ENCODE results near the gene TM4SF1.
"Not testable (repeated sequence)": the region's sequence is repeated elsewhere in the genome, so short reads cannot be mapped to it uniquely, and the experiment has no call there.

The TM4SF1 gene

GRCh38 chr3:149339931-149340309 is 37.5 kb downstream of the TM4SF1 start:
- Histone ChIP-seq H2BK5ac (ENCODE audit: low read depth, low read length, poor library complexity, severe bottlenecking) (no peak overlapping the region), H2AK5ac (ENCODE audit: low read length, severe bottlenecking) (no peak overlapping the region), H3K23ac (ENCODE audit: low read length in 2 of 2) (no peak overlapping the region), H3K14ac (ENCODE audit: low read length in 2 of 2) (no peak overlapping the region), H3K4me1 (ENCODE audit: control insufficient read depth, insufficient read depth, low read depth, low read length) (peaks cover 7% of the 10 kb centered on the region), H3K9me3 (ENCODE audit: control insufficient read depth, low read length) (no peaks in the 10 kb centered on the region), H3K27me3 (ENCODE audit: control insufficient read depth in 1 of 2, insufficient read depth in 1 of 2, low read length in 2 of 2) (no peaks in the 10 kb centered on the region), H3K36me3 (ENCODE audit: control insufficient read depth in 1 of 2, insufficient read depth in 2 of 2, low read depth in 1 of 2, low read length in 2 of 2) (no peaks in the 10 kb centered on the region), H3K9ac (ENCODE audit: low read length) (peak overlapping the region; percentile 84), H3K79me1 (replicated peaks; ENCODE audit: low read length, poor library complexity, severe bottlenecking) (no peaks in the 10 kb centered on the region), H2BK120ac (ENCODE audit: low read depth, low read length) (no peak overlapping the region), H3K27ac (ENCODE audit: low read length, poor library complexity, severe bottlenecking) (peak overlapping the region; percentile 100), H3K4me2 (ENCODE audit: low read length, poor library complexity, severe bottlenecking) (no peak overlapping the region), H4K91ac (ENCODE audit: low read length) (no peak overlapping the region), H2BK12ac (ENCODE audit: low read length in 2 of 2) (no peak overlapping the region), H2AFZ (ENCODE audit: low read depth, low read length) (no peak overlapping the region), H3K4me3 (ENCODE audit: insufficient read depth in 1 of 2, low read depth in 1 of 2, low read length in 2 of 2) (peak overlapping the region in 1 of 2 experiments; percentile 17), H3K4ac (ENCODE audit: low read depth in 1 of 2, low read length in 2 of 2) (no peak overlapping the region), H3K18ac (ENCODE audit: low read depth in 1 of 2, low read length in 2 of 2) (no peak overlapping the region), H4K8ac (ENCODE audit: low read length) (peak overlapping the region; percentile 53), H2BK15ac (ENCODE audit: low read depth, poor library complexity, severe bottlenecking) (no peak overlapping the region)
- DNase-seq = peak; percentile 88
- whole genome bisulfite sequencing = 5% methylated on average over 4 of the region's 5 CpGs

GRCh38 chr3:149337486-149337885 is 40.0 kb downstream of the TM4SF1 start:
- H3K79me1 ChIP-seq (replicated peaks; ENCODE audit: low read length, poor library complexity, severe bottlenecking); H2BK5ac ChIP-seq (ENCODE audit: low read depth, low read length, poor library complexity, severe bottlenecking); H4K91ac ChIP-seq (ENCODE audit: low read length); H3K4me1 ChIP-seq (ENCODE audit: control insufficient read depth, insufficient read depth, low read depth, low read length); H3K36me3 ChIP-seq (ENCODE audit: control insufficient read depth in 1 of 2, insufficient read depth in 2 of 2, low read depth in 1 of 2, low read length in 2 of 2); H3K14ac ChIP-seq (ENCODE audit: low read length in 2 of 2); H3K9me3 ChIP-seq (ENCODE audit: control insufficient read depth, low read length); H2AK5ac ChIP-seq (ENCODE audit: low read length, severe bottlenecking); H4K8ac ChIP-seq (ENCODE audit: low read length); H3K27ac ChIP-seq (ENCODE audit: low read length, poor library complexity, severe bottlenecking); H2AFZ ChIP-seq (ENCODE audit: low read depth, low read length); H3K4me3 ChIP-seq (ENCODE audit: insufficient read depth in 1 of 2, low read depth in 1 of 2, low read length in 2 of 2); H2BK120ac ChIP-seq (ENCODE audit: low read depth, low read length); H3K27me3 ChIP-seq (ENCODE audit: control insufficient read depth in 1 of 2, insufficient read depth in 1 of 2, low read length in 2 of 2); H3K18ac ChIP-seq (ENCODE audit: low read depth in 1 of 2, low read length in 2 of 2); DNase-seq; H2BK15ac ChIP-seq (ENCODE audit: low read depth, poor library complexity, severe bottlenecking); H3K23ac ChIP-seq (ENCODE audit: low read length in 2 of 2); H2BK12ac ChIP-seq (ENCODE audit: low read length in 2 of 2); H3K4ac ChIP-seq (ENCODE audit: low read depth in 1 of 2, low read length in 2 of 2); H3K9ac ChIP-seq (ENCODE audit: low read length); H3K4me2 ChIP-seq (ENCODE audit: low read length, poor library complexity, severe bottlenecking): not testable (repeated sequence)
- WGBS = no CpG with 5 or more reads among the region's 1 CpG

GRCh38 chr3:149336925-149337324 is 40.5 kb downstream of the TM4SF1 start:
- Histone ChIP-seq H4K8ac (ENCODE audit: low read length) (peak overlapping the region; percentile 62), H3K4me2 (ENCODE audit: low read length, poor library complexity, severe bottlenecking) (no peak overlapping the region), H3K23ac (ENCODE audit: low read length in 2 of 2) (no peak overlapping the region), H4K91ac (ENCODE audit: low read length) (no peak overlapping the region), H3K14ac (ENCODE audit: low read length in 2 of 2) (no peak overlapping the region), H3K9me3 (ENCODE audit: control insufficient read depth, low read length) (no peaks in the 10 kb centered on the region), H2AK5ac (ENCODE audit: low read length, severe bottlenecking) (peak overlapping the region; percentile 77), H3K4me1 (ENCODE audit: control insufficient read depth, insufficient read depth, low read depth, low read length) (peaks cover 3% of the 10 kb centered on the region), H2BK15ac (ENCODE audit: low read depth, poor library complexity, severe bottlenecking) (no peak overlapping the region), H2BK5ac (ENCODE audit: low read depth, low read length, poor library complexity, severe bottlenecking) (no peak overlapping the region), H3K27me3 (ENCODE audit: control insufficient read depth in 1 of 2, insufficient read depth in 1 of 2, low read length in 2 of 2) (no peaks in the 10 kb centered on the region), H3K9ac (ENCODE audit: low read length) (no peak overlapping the region), H2BK12ac (ENCODE audit: low read length in 2 of 2) (no peak overlapping the region), H3K27ac (ENCODE audit: low read length, poor library complexity, severe bottlenecking) (no peak overlapping the region), H3K79me1 (replicated peaks; ENCODE audit: low read length, poor library complexity, severe bottlenecking) (no peaks in the 10 kb centered on the region), H2AFZ (ENCODE audit: low read depth, low read length) (no peak overlapping the region), H2BK120ac (ENCODE audit: low read depth, low read length) (no peak overlapping the region), H3K4ac (ENCODE audit: low read depth in 1 of 2, low read length in 2 of 2) (no peak overlapping the region), H3K18ac (ENCODE audit: low read depth in 1 of 2, low read length in 2 of 2) (peak overlapping the region in 1 of 2 experiments; percentile 59), H3K36me3 (ENCODE audit: control insufficient read depth in 1 of 2, insufficient read depth in 2 of 2, low read depth in 1 of 2, low read length in 2 of 2) (no peaks in the 10 kb centered on the region), H3K4me3 (ENCODE audit: insufficient read depth in 1 of 2, low read depth in 1 of 2, low read length in 2 of 2) (no peak overlapping the region)
- no peak for DNase-seq

- no peak within 1 kb of the TSS for H2AK5ac ChIP-seq (ENCODE audit: low read length, severe bottlenecking)
Observed at GRCh38 chr3:149333176-149333859, 44.1 kb downstream of the TM4SF1 start, which contains the start of gene TM4SF18. Gene TM4SF18, minus strand, starts transcription at chr3:149333636. Its CDS starts 254 bp downstream, at chr3:149333382.

More at GRCh38 chr3:149333176-149333859, 44.1 kb downstream of the TM4SF1 start, which contains the start of gene TM4SF18:
- H3K4ac ChIP-seq (ENCODE audit: low read depth in 1 of 2, low read length in 2 of 2) = no peak within 1 kb of the TSS
- WGBS = 68% methylated on average over 11 of the region's 11 CpGs
- H3K4me3 ChIP-seq (ENCODE audit: insufficient read depth in 1 of 2, low read depth in 1 of 2, low read length in 2 of 2) = no peak within 1 kb of the TSS
- H3K79me1 ChIP-seq (replicated peaks; ENCODE audit: low read length, poor library complexity, severe bottlenecking) = no peaks in the 10 kb centered on the region
- H2BK5ac ChIP-seq (ENCODE audit: low read depth, low read length, poor library complexity, severe bottlenecking) = no peak within 1 kb of the TSS
- H4K91ac ChIP-seq (ENCODE audit: low read length) = no peak within 1 kb of the TSS
- peak within 1 kb of the TSS; percentile 90 for H4K8ac ChIP-seq (ENCODE audit: low read length)
- H3K9ac ChIP-seq (ENCODE audit: low read length) = peak within 1 kb of the TSS; percentile 41
- H3K4me1 ChIP-seq (ENCODE audit: control insufficient read depth, insufficient read depth, low read depth, low read length) = peaks cover 1% of the 10 kb centered on the region
- no peak within 1 kb of the TSS for H3K23ac ChIP-seq (ENCODE audit: low read length in 2 of 2)
- peak within 1 kb of the TSS; percentile 21 to 39 for H2BK12ac ChIP-seq (ENCODE audit: low read length in 2 of 2)
- H3K9me3 ChIP-seq (ENCODE audit: control insufficient read depth, low read length) = no peaks in the 10 kb centered on the region
- no peak for DNase-seq
- H3K18ac ChIP-seq (ENCODE audit: low read depth in 1 of 2, low read length in 2 of 2) = peak within 1 kb of the TSS in 1 of 2 experiments; percentile 86
- H3K27ac ChIP-seq (ENCODE audit: low read length, poor library complexity, severe bottlenecking) = peak within 1 kb of the TSS; percentile 79
- no peak within 1 kb of the TSS for H2AFZ ChIP-seq (ENCODE audit: low read depth, low read length)
- no peaks in the 10 kb centered on the region for H3K36me3 ChIP-seq (ENCODE audit: control insufficient read depth in 1 of 2, insufficient read depth in 2 of 2, low read depth in 1 of 2, low read length in 2 of 2)
- peak within 1 kb of the TSS; percentile 65 for H3K4me2 ChIP-seq (ENCODE audit: low read length, poor library complexity, severe bottlenecking)
- no peaks in the 10 kb centered on the region for H3K27me3 ChIP-seq (ENCODE audit: control insufficient read depth in 1 of 2, insufficient read depth in 1 of 2, low read length in 2 of 2)
- H2BK15ac ChIP-seq (ENCODE audit: low read depth, poor library complexity, severe bottlenecking) = no peak within 1 kb of the TSS
- no peak within 1 kb of the TSS for H3K14ac ChIP-seq (ENCODE audit: low read length in 2 of 2)
- H2BK120ac ChIP-seq (ENCODE audit: low read depth, low read length) = peak within 1 kb of the TSS; percentile 73

All from mesenchymal stem cell (in vitro differentiated cells and primary cell).